GM12873 (cell line): ENCODE results near the gene EZR.

ENCODE experiments used
- TF ChIP-seq, protein P1 (sequence below): IDR thresholded peaks from 2 replicates; pipeline ENCODE4 v1.5.1; 2012; ENCODE audit warnings: low read depth, mild to moderate bottlenecking, moderate library complexity, low read length, control low read depth; ENCODE audit not compliant: insufficient read depth; ENCODE audit errors: missing control alignments

The EZR gene

GRCh38 chr6:158807515-158808441 is 11.4 kb downstream of the EZR start:
- TF ChIP-seq, protein P1, sequence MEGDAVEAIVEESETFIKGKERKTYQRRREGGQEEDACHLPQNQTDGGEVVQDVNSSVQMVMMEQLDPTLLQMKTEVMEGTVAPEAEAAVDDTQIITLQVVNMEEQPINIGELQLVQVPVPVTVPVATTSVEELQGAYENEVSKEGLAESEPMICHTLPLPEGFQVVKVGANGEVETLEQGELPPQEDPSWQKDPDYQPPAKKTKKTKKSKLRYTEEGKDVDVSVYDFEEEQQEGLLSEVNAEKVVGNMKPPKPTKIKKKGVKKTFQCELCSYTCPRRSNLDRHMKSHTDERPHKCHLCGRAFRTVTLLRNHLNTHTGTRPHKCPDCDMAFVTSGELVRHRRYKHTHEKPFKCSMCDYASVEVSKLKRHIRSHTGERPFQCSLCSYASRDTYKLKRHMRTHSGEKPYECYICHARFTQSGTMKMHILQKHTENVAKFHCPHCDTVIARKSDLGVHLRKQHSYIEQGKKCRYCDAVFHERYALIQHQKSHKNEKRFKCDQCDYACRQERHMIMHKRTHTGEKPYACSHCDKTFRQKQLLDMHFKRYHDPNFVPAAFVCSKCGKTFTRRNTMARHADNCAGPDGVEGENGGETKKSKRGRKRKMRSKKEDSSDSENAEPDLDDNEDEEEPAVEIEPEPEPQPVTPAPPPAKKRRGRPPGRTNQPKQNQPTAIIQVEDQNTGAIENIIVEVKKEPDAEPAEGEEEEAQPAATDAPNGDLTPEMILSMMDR: no peak

DNA sequence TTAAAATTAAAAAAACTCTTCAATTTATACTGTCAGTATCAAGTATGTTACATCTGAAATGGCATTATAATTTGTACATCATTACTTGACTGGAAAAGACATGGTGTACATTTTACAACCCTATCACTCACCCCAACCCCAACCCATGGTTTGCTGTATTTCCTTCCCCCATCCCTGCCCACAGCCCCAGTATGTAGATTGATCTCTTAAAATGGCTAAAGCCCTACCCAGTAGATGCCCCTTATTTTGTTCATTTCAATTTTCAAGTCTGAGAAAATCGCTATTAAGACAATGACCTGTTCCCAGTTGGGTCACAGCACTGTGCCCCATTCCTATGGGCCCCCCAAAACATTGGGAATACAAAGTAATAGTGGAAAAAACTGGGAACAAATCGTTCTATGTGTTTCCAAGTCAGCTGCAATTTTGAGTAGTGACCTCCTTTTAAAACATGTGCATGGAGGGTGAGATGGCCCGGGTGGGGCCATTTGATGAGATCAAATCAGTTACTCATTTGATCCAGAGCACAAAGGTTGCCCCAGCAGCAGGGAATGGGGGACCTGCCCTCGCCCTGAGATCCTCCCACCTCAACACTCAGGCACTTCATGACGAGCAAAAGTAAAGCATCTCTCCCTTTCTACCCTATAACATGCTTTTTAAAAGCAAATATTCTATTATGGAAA is 13.3 kb downstream of the EZR start:
- TF ChIP-seq, protein P1: no peak

GRCh38 chr6:158804207-158804606 is 15.0 kb downstream of the EZR start:
- TF ChIP-seq, protein P1: no peak

- TF ChIP-seq, protein P1: no peak
Observed at GRCh38 chr6:158803733-158804143, 15.4 kb downstream of the EZR start.

DNA sequence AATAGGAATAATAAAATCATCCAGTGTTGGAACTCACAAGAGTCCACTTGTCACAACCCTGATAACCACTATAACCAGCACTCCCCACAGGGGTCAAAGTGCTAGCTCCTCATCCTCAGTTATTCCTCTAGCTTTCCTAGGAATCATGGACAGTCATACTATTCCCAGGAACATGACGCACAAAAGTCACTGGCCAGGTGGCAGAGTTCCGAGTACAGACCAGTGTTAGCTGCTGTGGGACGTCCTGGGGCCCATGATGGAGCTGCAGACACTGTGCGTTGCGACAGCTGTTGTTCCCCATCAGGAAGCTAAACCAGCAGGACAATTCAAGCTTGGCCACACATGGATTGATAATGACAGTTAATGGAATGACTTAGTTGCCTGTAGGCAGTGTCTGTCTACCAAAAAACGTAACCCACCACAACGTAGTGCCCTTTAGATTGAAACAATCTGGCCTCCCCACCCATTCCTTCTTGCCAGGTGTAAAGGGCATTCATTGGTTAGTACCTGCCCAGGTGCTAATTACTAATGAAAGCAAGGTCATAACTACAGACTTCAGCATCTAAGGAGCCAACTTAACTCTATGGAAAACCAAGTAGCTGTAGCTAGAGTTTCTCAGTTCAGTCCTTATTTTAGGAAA is 17.4 kb downstream of the EZR start:
- TF ChIP-seq, protein P1: no peak

DNA sequence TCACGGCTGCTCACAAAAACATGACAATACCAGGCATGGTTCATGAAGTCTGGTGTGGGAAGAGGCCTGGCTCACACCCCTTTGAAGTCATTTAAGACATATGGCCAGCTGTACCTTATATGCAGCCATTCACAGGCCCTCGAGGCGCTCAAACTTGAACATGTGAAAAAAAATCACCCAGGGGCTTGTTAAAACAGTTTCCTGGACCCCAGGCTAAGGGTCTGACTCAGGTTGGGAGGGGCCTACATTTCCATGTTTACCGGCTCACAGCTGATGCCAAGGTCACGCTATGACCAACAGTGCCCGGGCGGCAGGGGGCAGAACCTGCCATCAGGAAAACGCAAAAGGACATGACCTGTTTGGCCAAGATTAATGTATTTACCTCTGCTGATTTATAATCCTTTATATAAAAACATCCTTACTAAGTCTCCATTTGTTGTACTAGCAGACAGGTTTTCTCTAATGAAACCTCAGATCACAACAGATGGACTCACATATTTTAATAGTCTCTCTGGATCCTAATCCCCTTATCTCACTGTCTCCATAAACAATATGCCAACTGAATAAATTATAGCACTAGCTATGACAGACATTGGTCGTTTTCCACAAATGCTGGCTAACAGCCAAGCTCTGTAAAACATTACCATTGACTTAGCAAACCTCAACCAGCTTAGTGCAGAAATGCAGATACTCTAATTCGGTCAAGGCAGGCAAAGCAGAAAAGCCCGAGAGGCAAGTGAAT is 19.9 kb downstream of the EZR start:
- TF ChIP-seq, protein P1: no peak
